DOHH2 (cell line): ENCODE results near the gene KRT10.

ENCODE experiments used
- CTCF ChIP-seq: fragments of 200-600 bp; sonication (generic); IDR thresholded peaks from one replicate; pipeline ENCODE4 v1.5.1; 2014; ENCODE audit warnings: antibody characterized with exemption, mild to moderate bottlenecking, low read depth, low read length; ENCODE audit not compliant: poor library complexity, severe bottlenecking
- EZH2phosphoT487 ChIP-seq: fragments of 200-600 bp; sonication (generic); IDR thresholded peaks from 2 replicates; pipeline ENCODE4 v1.6.1; 2017; ENCODE audit warnings: borderline replicate concordance, mild to moderate bottlenecking, antibody characterized with exemption, low read length, moderate library complexity, mixed read lengths

GRCh38 chr17:40806131-40806530 is 16.3 kb downstream of the KRT10 start:
- no peak for TF ChIP-seq CTCF
- TF ChIP-seq EZH2phosphoT487 = no peak
